Bone marrow (tissue), 2 donors: ENCODE measurements around the gene GABRA5.

Experiments used
- DNase-seq, 2 donors: peaks; one replicate each; lab custom pipeline; 2025; lab: John Stamatoyannopoulos, UW

Gene GABRA5

GRCh38 chr15:26928051-26928450, 61.2 kb downstream of the GABRA5 start:
- DNase-seq = no peak

- no peak for DNase-seq
Measured at GRCh38 chr15:26929588-26929987, 62.7 kb downstream of the GABRA5 start.

GRCh38 chr15:26934848-26935247, 68.0 kb downstream of the GABRA5 start:
- no peak for DNase-seq

- DNase-seq = no peak
Measured at GRCh38 chr15:26935322-26935721, 68.5 kb downstream of the GABRA5 start.

GRCh38 chr15:26936502-26936901, 69.6 kb downstream of the GABRA5 start:
- DNase-seq = no peak

- DNase-seq = no peak
Measured at GRCh38 chr15:26937134-26937533, 70.3 kb downstream of the GABRA5 start.

GRCh38 chr15:26939398-26939797, 72.5 kb downstream of the GABRA5 start:
- DNase-seq = no peak

DNA sequence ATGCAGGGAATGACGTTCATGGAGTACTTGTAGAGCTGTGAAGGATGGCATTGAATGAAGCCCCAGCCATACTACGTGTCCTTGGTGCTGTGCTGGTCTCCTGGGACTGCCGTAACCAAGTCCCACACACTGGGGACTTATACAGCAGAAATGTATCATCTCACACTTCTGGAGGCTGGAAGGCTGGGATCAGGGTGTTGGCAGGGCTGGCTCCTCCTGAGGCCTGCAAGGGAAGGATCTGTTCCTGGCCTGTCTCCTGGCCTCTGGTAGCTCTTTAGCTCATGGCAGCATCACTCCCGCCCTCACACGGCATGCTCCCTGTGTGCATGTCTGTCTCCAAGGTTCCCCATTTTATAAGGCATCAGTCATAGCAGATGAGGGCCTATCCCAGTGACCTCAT, 74.6 kb downstream of the GABRA5 start:
- no peak for DNase-seq

GRCh38 chr15:26943866-26944265, 77.0 kb downstream of the GABRA5 start:
- DNase-seq = no peak

- no peak for DNase-seq
Measured at GRCh38 chr15:26945046-26945445, 78.2 kb downstream of the GABRA5 start.

DNA sequence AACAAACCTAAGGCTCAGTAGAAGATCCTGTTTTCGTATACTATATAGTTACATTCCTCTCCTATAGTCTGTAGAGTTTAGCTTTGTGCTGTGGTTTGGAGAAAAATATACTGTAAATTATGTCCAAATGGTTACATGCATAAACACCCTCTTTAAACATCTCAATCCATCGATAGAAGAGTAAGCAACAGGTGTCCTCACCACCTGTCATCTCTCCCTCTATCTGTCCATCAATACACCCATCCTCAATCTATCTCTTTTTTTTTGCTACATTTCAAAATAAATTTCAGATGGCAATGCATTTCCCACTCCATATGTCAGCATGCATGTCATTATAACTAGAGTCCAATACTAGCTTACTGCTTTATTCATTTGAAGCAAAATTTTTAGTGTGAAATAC, 83.1 kb downstream of the GABRA5 start:
- DNase-seq = no peak

GRCh38 chr15:26954403-26954802, 87.5 kb downstream of the GABRA5 start:
- DNase-seq = no peak

- no peak for DNase-seq
Measured at GRCh38 chr15:26967719-26968269, 100.9 kb downstream of the GABRA5 start.

GRCh38 chr15:26968806-26969205, 101.9 kb downstream of the GABRA5 start:
- DNase-seq = no peak

DNA sequence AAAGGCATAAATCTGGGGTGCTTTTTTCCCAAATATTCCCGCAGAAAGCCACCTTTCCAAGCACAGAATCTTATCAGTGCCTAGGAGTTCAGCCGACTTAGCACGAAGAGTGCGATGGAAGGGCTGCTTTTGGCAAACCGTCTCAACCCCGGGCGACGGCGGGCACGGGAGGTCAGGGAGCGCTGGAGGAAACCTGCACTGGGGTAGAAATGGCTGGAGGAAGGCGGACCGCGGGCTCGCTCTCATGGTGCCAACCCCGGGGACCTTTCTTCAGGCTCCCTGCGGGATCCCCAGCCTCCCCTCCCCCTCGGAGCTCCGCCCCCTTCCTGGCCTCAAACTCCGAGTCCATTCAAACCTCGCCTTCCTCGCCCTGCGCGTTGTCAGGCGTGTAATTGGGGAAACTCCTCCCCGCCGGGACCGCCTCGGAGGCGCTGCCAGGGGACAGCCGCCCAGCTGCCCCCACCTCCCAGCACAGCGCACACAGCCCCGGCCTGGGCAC, 103.9 kb downstream of the GABRA5 start, which contains the start of gene GABRG3:
GABRG3 (plus strand) TSS at position 470 of the 499 bp plus-strand sequence.
- no peak for DNase-seq

- DNase-seq = no peak
Measured at GRCh38 chr15:26971271-26972018, 104.6 kb downstream of the GABRA5 start.

DNA sequence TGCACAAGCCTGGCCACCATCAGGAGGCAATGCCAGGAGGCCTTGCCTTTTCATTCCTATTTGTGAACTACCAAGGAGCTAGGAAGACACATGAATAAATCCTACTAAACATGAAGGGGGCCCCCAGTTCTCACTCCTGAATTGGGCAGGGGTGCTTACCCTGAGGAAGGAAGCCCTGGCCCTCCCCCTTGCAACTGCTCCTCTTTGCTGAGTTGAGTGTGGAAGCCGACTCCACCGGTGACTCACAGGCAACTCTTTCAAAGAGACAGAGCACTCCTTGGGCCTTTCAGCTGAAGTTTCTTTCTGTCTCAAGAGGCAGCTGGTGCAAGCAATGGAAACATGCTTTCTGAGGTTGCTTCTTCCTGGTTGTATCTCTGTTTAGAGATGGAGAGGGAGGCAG, 105.8 kb downstream of the GABRA5 start:
- DNase-seq = no peak

GRCh38 chr15:26974120-26974780, 107.4 kb downstream of the GABRA5 start:
- no peak for DNase-seq

DNA sequence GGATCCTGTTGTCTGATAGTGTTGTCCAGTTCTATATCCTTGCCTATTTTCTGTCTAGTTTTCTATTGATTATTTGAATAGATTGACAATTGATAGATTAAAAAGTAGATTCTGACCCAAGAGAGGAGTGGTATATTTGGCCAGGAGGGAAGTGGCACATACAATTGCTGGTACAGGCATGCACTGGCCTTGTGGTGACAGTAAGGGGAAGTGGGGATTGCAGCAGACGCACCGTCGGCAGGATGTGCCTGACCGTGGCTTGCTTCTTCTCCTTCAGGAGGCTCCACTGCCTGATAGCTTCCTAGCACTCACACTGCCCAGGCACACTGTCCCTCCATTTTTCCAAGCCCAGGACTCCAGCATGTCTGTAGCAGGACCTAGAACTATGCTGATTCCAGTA, 114.6 kb downstream of the GABRA5 start:
- DNase-seq = no peak

- DNase-seq = no peak
Measured at GRCh38 chr15:26983822-26984221, 117.0 kb downstream of the GABRA5 start.

DNA sequence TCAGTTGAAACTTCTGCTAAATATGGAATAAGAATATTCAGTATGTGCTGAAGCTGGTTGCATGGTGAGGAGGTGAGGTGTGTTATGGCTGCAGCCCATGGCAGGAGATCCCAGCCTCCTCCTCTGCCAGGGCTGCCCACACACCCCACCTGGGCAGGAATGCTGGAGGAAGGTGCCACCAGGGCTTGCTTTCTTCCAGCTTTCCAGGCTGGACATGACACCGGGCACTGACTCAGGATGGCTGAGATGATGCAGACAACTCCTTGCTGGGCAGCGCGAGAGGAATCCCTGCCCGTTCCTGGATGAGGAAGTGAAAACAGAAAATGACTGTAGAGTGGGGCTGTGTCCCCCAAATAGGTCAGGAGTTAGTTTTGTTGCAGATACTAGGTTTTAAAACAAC, 118.2 kb downstream of the GABRA5 start:
- no peak for DNase-seq

DNA sequence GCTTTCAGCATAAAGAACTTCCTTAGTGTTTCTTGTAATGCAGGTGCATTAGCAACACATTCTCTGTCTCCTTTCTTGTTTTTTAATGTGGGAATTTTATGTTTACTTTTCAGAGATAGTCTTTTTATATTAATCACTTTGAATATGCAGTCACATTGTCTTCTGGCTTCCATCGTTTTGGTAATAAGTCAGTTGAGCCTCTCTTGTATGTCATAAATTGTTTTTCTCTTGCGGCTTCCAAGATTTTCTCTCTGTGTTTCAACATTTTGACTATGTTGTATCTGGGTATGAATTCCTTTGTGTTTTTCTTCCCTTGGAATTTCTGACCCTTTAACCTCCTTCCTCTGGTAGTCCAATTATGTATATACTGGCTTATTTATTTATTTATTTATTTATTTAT, 129.4 kb downstream of the GABRA5 start:
- no peak for DNase-seq
